Mesothelial cell of epicardium (in vitro differentiated cells): Measurements from ENCODE around the gene GANAB. TPM values are rescaled to one million over a fixed set of nuclear protein-coding genes. Genes with fewer than 3 reads are reported as not detected.

Experiments used
- DNase-seq, 2 experiments: peaks; one replicate each; pipeline ENCODE4 v3.0.0; 2021; ENCODE audit warnings: low spot score in 2 of 2; ENCODE audit not compliant: unreplicated experiment in 2 of 2
- H3K27ac Mint-ChIP-seq: 2 replicates; pipeline ENCODE4 v1.8.0; 2021; ENCODE audit warnings: mixed read lengths
- H3K27me3 Mint-ChIP-seq: 2 replicates; pipeline ENCODE4 v1.8.0; 2021; ENCODE audit warnings: low read depth, mixed read lengths
- H3K36me3 Mint-ChIP-seq: 2 replicates; pipeline ENCODE4 v1.8.0; 2021; ENCODE audit warnings: mixed read lengths
- H3K4me1 Mint-ChIP-seq: 2 replicates; pipeline ENCODE4 v1.8.0; 2021; ENCODE audit warnings: mixed read lengths
- H3K4me3 Mint-ChIP-seq: 2 replicates; pipeline ENCODE4 v1.8.0; 2021; ENCODE audit warnings: mild to moderate bottlenecking, moderate library complexity, mixed read lengths
- H3K9me3 Mint-ChIP-seq: 2 replicates; pipeline ENCODE4 v1.8.0; 2021; ENCODE audit warnings: mixed read lengths
- total RNA-seq: library from RNA; stranded (reverse); gene quantifications from 3 replicates; pipeline ENCODE4 v1.2.1, GENCODE V29; 2021
- TF ChIP-seq, protein P1 (sequence below): fragments of 200-600 bp; sonication (generic); IDR thresholded peaks from one replicate; pipeline ENCODE4 v1.5.0; 2021; ENCODE audit warnings: antibody characterized with exemption; ENCODE audit not compliant: unreplicated experiment

GANAB gene
- total RNA-seq, 1 donor from 2014 or later = 324 TPM

DNA sequence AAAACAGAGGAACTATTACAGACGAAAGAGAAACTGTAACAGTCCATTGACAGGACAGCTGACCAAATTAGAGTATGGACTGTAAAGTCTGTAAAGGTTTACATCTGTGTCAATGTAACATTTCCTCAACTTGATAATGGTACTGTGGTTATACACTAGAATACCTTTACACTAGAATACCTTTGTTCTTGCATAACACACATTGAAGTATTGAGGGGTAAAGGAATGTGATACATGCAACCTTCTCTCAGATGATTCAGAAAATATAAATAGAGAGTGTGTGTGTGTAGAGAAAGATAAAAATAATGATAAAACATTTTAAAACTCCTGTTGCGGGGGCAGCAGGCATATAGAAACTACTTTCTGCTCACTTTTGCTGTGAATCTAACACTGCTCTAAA lies 67.2 kb downstream of the GANAB start:
- no peak for DNase-seq
- Mint-ChIP-seq H3K27ac (no peak overlapping the region), H3K36me3 (peaks cover 25% of the 10 kb centered on the region), H3K4me3 (no peak overlapping the region), H3K4me1 (peaks cover 25% of the 10 kb centered on the region), H3K9me3 (no peaks in the 10 kb centered on the region), H3K27me3 (no peaks in the 10 kb centered on the region)
- TF ChIP-seq, protein P1, sequence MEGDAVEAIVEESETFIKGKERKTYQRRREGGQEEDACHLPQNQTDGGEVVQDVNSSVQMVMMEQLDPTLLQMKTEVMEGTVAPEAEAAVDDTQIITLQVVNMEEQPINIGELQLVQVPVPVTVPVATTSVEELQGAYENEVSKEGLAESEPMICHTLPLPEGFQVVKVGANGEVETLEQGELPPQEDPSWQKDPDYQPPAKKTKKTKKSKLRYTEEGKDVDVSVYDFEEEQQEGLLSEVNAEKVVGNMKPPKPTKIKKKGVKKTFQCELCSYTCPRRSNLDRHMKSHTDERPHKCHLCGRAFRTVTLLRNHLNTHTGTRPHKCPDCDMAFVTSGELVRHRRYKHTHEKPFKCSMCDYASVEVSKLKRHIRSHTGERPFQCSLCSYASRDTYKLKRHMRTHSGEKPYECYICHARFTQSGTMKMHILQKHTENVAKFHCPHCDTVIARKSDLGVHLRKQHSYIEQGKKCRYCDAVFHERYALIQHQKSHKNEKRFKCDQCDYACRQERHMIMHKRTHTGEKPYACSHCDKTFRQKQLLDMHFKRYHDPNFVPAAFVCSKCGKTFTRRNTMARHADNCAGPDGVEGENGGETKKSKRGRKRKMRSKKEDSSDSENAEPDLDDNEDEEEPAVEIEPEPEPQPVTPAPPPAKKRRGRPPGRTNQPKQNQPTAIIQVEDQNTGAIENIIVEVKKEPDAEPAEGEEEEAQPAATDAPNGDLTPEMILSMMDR = no peak

DNA sequence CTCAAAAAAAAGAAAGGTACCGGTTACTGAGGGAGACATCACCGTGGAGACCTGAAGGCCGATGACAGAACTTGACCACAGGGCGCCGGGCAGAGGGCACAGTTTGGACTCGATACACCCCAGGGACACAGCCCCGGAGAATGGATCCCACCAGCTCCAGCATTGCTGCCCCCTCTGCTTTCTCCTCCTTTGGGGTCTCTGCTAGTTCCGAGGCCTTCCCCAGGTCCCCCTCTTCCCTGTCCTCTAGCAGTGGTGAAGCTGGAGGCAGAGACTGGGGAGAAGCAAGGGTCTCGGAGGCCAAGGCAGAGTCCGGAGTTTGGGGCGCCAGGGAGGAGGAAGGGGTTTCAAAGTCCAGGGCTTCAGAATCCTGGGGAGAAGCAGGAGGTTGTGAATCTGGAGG lies 67.9 kb downstream of the GANAB start:
- DNase-seq = no peak
- TF ChIP-seq, protein P1 = no peak
- no peak overlapping the region for H3K4me3 Mint-ChIP-seq
- no peaks in the 10 kb centered on the region for H3K27me3 Mint-ChIP-seq
- peaks cover 28% of the 10 kb centered on the region for H3K4me1 Mint-ChIP-seq
- no peaks in the 10 kb centered on the region for H3K9me3 Mint-ChIP-seq
- peaks cover 22% of the 10 kb centered on the region for H3K36me3 Mint-ChIP-seq
- no peak overlapping the region for H3K27ac Mint-ChIP-seq

DNA sequence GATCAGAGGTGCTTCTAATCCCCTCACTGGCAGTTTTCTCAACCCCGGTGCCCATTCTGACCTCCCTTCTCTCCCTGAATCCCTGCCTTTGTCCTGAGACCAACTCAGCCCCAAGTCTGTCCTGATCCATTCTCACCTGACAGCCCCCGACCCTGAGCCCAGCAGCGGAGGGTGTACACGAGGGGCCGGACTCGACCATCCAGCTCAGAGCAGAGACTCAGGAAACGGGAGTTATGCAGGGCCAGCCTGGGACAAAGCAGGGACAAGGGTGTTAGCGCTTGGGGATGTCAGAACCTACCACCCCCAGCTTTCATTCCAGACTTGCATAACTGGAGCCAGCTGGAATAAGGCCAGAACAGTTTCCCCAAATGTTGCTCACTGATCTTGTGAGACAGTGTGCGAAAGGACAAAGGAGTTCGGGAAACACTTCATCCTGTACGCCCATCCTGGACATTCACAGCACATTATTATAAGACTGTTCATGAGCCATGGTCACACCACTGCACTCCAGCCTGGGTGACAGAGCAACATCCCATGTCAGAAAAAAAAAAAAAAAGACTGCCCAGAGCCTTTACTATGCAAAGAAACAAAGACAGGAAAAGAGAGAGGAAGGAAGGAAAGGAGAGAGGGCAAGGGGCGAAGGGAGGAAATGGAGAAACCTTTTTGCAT lies 69.2 kb downstream of the GANAB start:
- Mint-ChIP-seq H3K36me3 (peaks cover 17% of the 10 kb centered on the region), H3K27me3 (no peaks in the 10 kb centered on the region), H3K27ac (peak overlapping the region; percentile 55), H3K9me3 (no peaks in the 10 kb centered on the region), H3K4me1 (peaks cover 38% of the 10 kb centered on the region), H3K4me3 (no peak overlapping the region)
- TF ChIP-seq, protein P1 = no peak
- no peak for DNase-seq

DNA sequence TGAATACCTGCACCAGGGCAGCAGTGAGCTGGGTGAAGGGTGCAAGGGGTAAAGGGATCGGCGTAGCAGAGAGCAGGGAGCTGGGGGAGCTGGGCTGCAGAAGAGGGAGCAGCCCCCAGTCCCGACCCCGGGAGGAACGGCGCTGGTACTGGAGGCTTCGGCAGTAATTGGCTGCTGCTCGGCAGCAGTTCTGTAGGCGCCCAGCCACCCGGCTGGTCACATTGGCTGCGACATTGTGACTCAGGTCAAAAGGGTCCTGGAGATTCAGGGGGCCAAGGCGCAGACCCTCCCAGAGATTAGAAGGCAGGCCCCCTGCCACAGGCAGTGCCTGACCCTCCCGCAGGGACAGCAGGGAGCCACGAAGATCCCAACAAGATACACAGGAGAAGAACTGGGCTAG lies 70.6 kb downstream of the GANAB start:
- Mint-ChIP-seq H3K27me3 (no peaks in the 10 kb centered on the region), H3K27ac (peak overlapping the region; percentile 99), H3K36me3 (peaks cover 22% of the 10 kb centered on the region), H3K9me3 (no peaks in the 10 kb centered on the region), H3K4me1 (peaks cover 52% of the 10 kb centered on the region), H3K4me3 (peak overlapping the region; percentile 97)
- TF ChIP-seq, protein P1 = no peak
- DNase-seq = no peak

DNA sequence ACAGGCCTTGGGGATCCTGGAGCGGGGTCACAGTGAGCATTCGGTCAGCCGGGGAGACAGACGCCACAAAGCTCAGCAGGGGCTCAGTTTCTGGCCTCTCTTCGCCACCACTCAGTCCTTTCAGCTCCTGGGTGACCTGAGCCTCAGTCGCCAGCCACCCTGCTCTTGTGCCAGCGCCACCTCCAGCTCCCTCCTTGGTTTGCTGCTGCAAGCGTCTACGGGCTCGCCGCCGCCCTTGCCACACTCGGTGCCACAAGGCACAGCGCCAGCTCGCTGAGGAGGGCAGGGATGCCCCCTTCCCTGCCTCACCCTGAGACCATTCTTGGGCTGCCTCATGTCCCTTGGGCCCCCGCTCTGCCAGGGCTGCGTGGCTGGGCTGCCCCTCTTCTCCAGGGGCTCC lies 71.3 kb downstream of the GANAB start:
- Mint-ChIP-seq H3K4me3 (peak overlapping the region; percentile 97), H3K9me3 (no peaks in the 10 kb centered on the region), H3K4me1 (peaks cover 54% of the 10 kb centered on the region), H3K27me3 (no peaks in the 10 kb centered on the region), H3K36me3 (peaks cover 24% of the 10 kb centered on the region), H3K27ac (peak overlapping the region; percentile 99)
- TF ChIP-seq, protein P1 = no peak
- no peak for DNase-seq

Other genes with a start within 250 kb of the GANAB start
- not detected in 3 replicates for gene SCGB1A1, start 227.6 kb downstream of the GANAB start, total RNA-seq
- 456 to 481 TPM (median 480 TPM) in 3 replicates for gene AHNAK, start 99.8 kb downstream of the GANAB start, total RNA-seq
- gene EEF1G, start 72.7 kb downstream of the GANAB start, total RNA-seq = 1,747 to 1,829 TPM (median 1,814 TPM) in 3 replicates
- gene TUT1, start 55.1 kb downstream of the GANAB start, total RNA-seq = 23.7 to 26.0 TPM (median 24.2 TPM) in 3 replicates
- 121 to 126 TPM (median 124 TPM) in 3 replicates for gene MTA2, start 44.7 kb downstream of the GANAB start, total RNA-seq
- gene EML3, start 33.8 kb downstream of the GANAB start, total RNA-seq = 52.2 to 54.3 TPM (median 53.3 TPM) in 3 replicates
- gene ROM1, start 33.4 kb downstream of the GANAB start, total RNA-seq = 1.7 to 2.5 TPM (median 1.8 TPM) in 3 replicates
- gene B3GAT3, start 24.6 kb downstream of the GANAB start, total RNA-seq = 48.1 to 56.4 TPM (median 52.6 TPM) in 3 replicates
- gene INTS5, start 6.7 kb upstream of the GANAB start, total RNA-seq = 21.0 to 22.3 TPM (median 21.1 TPM) in 3 replicates
- gene C11orf98, start 18.6 kb upstream of the GANAB start, total RNA-seq = 44.9 to 47.5 TPM (median 47.0 TPM) in 3 replicates
- 17.1 to 20.6 TPM (median 18.7 TPM) in 3 replicates for gene CSKMT, start 18.7 kb upstream of the GANAB start, total RNA-seq
- gene UQCC3, start 25.1 kb upstream of the GANAB start, total RNA-seq = 7.3 to 8.4 TPM (median 8.0 TPM) in 3 replicates
- gene LBHD1, start 25.7 kb upstream of the GANAB start, total RNA-seq = 8.3 to 11.6 TPM (median 9.8 TPM) in 3 replicates
- 112 to 119 TPM (median 118 TPM) in 3 replicates for gene UBXN1, start 32.5 kb upstream of the GANAB start, total RNA-seq
- gene LRRN4CL, start 42.9 kb upstream of the GANAB start, total RNA-seq = 1.6 to 2.3 TPM (median 1.7 TPM) in 3 replicates
- 56.9 to 61.4 TPM (median 58.3 TPM) in 3 replicates for gene BSCL2, start 60.8 kb upstream of the GANAB start, total RNA-seq
- 0.60 to 1.5 TPM (median 0.97 TPM) in 3 replicates for gene GNG3, start 61.1 kb upstream of the GANAB start, total RNA-seq
- 60.3 to 62.0 TPM (median 61.5 TPM) in 3 replicates for gene HNRNPUL2, start 80.8 kb upstream of the GANAB start, total RNA-seq
- 39.8 to 46.0 TPM (median 41.7 TPM) in 3 replicates for gene TTC9C, start 81.9 kb upstream of the GANAB start, total RNA-seq
- 11.6 to 14.7 TPM (median 13.2 TPM) in 3 replicates for gene ZBTB3, start 107.5 kb upstream of the GANAB start, total RNA-seq
- gene POLR2G, start 115.0 kb upstream of the GANAB start, total RNA-seq = 84.0 to 89.2 TPM (median 85.2 TPM) in 3 replicates
- gene TAF6L, start 124.8 kb upstream of the GANAB start, total RNA-seq = 40.2 to 42.9 TPM (median 42.8 TPM) in 3 replicates
- gene TMEM179B, start 140.8 kb upstream of the GANAB start, total RNA-seq = 31.3 to 33.9 TPM (median 32.6 TPM) in 3 replicates
- 17.4 to 21.4 TPM (median 19.2 TPM) in 3 replicates for gene TMEM223, start 145.4 kb upstream of the GANAB start, total RNA-seq
- 108 to 111 TPM (median 110 TPM) in 3 replicates for gene NXF1, start 158.8 kb upstream of the GANAB start, total RNA-seq
- gene STX5, start 185.4 kb upstream of the GANAB start, total RNA-seq = 55.2 to 57.9 TPM (median 55.8 TPM) in 3 replicates
- not detected in 3 replicates for gene TEX54, start 186.2 kb upstream of the GANAB start, total RNA-seq
- 59.3 to 63.7 TPM (median 62.1 TPM) in 3 replicates for gene WDR74, start 193.0 kb upstream of the GANAB start, total RNA-seq
- 205 to 212 TPM (median 208 TPM) in 3 replicates for gene SLC3A2, start 234.3 kb upstream of the GANAB start, total RNA-seq